Right ventricle myocardium superior (tissue), 1 donor: ENCODE data around the gene KRTAP10-9. TPM values are rescaled to one million over a fixed set of nuclear protein-coding genes. Genes with fewer than 3 reads are reported as not detected.
"Not testable (repeated sequence)": the region's sequence is repeated elsewhere in the genome, so short reads cannot be mapped to it uniquely, and the experiment has no call there.

Source experiments
- ATAC-seq: fragments of 200-7000 bp; cut with Tn5 transposase; one replicate; pipeline ENCODE4 v1.9.1; 2020; ENCODE audit warnings: mild to moderate bottlenecking; ENCODE audit not compliant: poor library complexity
- DNase-seq: peaks from one replicate; pipeline ENCODE4 v3.0.0-alpha.2; 2020
- intact Hi-C: fragments of 100-400 bp; cut with DNase I; formaldehyde crosslinking; loops from one replicate; pipeline ENCODE4 v1.11.2; 2022
- total RNA-seq: library from RNA; stranded (reverse); fragmentation: NEBNext Ultra II Directional; extraction: Animal tissue kit (Norgen Biotek cat#: 25700); gene quantifications from one replicate; pipeline ENCODE4 v1.2.1, GENCODE V29; 2021
- donor health status: DM: no; HTN: yes; CAD: no; lungs with severe emphysema.

KRTAP10-9 gene
- total RNA-seq, 1 donor from 2014 or later = not detected

DNA sequence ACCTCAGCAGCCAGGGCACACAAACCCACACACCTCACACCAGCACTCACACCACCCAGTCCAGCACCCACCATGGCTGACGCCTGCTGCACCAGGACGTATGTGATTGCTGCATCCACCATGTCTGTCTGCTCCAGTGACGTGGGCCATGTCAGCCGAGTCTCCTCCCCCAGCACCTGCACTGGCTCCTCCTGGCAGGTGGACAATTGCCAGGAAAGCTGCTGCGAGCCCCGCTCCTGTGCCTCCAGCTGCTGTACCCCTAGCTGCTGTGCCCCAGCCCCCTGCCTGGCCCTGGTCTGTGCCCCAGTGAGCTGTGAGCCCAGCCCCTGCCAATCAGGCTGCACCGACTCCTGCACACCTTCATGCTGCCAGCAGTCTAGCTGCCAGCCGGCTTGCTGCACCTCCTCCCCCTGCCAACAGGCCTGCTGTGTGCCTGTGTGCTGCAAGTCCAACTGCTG lies 14.8 kb upstream of the KRTAP10-9 start, which contains the start of gene KRTAP10-8:
TSS of gene KRTAP10-8 (plus strand) at position 51 of the 458 bp plus-strand sequence. CDS start at position 73, 22 bp downstream.
- intact Hi-C loops = no loop called here
- no peak for ATAC-seq

DNA sequence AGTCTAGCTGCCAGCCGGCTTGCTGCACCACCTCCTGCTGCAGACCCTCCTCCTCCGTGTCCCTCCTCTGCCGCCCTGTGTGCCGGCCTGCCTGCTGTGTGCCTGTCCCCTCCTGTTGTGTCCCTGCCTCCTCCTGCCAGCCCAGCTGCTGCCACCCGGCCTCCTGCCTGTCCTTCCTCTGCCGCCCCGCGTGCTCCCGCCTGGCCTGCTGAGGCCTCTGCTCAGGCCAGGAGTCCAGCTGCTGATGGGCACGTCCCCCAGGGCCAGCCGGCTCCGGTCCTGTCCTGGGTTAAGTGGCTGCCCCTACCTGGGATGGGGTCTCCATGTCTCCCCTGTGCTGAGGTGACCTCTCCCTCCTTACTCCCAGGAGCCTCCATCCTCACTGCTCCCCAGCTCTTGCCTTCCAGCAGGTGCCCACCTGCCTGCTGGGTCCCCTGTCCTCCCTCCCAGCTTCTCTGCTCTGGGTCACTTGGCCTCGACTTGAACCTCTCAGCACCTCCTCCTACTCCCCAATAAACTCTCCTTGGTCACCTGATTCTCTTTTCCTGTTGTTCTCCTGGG lies 14.1 kb upstream of the KRTAP10-9 start:
- no peak for ATAC-seq
- no peak for DNase-seq
- intact Hi-C loops = no loop called here

More for the DNA sequence above, 14.8 kb upstream of the KRTAP10-9 start, which contains the start of gene KRTAP10-8:
- no peak for DNase-seq

DNA sequence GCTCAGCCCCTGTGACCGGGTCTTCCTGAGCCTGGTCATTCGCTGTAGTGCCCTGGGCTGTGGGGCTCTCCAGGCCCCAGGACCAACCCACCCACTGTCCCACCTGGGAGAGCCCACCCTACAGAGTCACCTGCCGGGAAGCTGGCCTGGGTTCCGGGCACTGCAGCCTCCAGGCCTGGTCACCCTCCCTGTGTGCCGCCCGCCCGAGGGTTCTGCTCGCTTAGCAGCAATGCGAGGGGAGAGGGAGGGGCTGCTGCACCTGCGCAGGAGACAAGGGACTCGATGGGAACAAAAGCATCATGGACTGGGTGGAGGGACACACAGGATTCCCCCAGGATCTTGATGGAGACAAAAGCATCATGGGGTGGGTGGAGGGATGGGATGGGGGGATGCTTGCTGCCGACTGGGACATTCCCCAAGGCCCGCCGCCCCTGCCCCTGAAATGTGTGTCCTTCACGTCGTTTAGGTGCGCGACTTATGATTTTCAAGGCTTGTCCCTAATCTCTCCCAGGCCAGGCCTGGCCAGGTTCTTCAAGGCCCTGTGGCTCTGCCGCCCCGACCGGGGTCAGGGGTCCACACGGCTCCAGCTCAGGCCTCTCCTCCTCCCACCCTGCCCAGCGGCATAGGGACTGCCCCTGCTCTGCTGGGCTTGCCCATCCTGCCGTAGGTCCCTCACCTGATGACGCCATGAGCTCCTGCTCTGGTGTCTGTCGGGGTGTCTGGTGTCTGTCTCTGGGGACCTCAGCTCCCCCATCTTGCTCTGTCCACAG lies 13.3 kb upstream of the KRTAP10-9 start:
- ATAC-seq = no peak

DNA sequence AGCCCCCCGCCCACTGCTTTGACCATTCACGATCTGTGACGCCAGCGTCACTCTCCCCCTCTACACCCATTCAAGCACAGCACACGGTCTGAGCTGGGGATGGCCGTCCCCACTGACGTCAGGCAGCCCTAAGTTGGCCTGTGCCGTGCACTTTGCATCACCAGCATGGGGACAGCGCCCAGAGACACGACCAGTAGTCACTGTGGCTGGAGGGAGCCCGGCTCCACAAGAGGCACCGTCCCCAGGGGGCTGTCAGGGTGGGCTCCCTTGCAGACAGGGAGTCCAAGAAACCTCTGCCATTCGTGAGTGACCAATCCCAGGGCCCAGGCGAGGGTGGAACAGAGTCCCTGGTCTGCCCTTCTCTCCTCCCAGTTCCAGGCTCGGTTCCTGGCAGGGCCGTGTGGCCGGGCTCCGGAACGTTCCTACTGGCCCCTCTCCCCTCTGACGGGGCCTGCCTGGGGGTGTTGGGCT lies 12.7 kb upstream of the KRTAP10-9 start:
- no peak for ATAC-seq
- DNase-seq = no peak
- intact Hi-C loops = no loop called here

More for the DNA sequence above, 13.3 kb upstream of the KRTAP10-9 start:
- DNase-seq = no peak
- intact Hi-C loops = no loop called here

DNA sequence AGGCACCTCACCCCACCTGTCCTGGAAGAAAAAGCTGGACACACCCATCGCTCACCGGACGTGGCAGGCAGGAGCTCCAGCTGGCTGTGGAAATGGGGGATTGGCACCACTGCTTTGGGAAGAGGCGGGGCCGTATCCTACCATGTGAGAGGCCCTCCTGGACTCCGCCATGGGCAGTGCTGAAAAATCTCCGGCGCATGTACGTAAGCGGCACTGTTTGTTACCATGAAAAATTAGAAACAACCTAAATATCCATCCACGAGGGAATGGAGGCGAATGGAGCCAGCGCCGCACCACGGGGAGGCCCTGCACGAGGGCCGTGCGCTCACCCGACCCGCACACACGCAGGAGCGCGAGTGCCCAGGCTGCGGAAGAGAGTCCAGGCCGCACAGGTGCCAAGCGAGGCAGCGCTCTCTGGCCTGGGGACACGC lies 11.9 kb upstream of the KRTAP10-9 start:
- DNase-seq (no peak), ATAC-seq (no peak)
- intact Hi-C loops = no loop called here

DNA sequence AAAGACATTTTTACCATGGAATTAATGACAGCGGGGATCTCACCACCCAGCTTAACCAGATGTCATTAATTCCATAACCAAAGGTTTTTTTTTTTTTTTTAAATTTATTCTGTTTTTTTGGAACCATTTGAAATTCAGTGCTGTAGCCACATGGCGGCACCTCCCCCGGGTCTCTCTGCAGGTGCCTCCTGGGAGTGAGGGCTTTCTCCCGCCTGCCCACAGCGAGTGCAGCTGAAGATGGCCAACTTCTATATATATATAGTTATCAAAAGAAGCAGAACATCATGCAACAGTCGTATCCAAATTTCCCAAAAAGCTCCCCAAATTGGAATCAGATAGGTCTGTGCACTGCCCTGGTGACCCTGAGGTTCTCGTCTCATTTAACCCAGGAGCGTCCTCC lies 11.4 kb upstream of the KRTAP10-9 start:
- DNase-seq (no peak), ATAC-seq (no peak)
- intact Hi-C loops = no loop called here

DNA sequence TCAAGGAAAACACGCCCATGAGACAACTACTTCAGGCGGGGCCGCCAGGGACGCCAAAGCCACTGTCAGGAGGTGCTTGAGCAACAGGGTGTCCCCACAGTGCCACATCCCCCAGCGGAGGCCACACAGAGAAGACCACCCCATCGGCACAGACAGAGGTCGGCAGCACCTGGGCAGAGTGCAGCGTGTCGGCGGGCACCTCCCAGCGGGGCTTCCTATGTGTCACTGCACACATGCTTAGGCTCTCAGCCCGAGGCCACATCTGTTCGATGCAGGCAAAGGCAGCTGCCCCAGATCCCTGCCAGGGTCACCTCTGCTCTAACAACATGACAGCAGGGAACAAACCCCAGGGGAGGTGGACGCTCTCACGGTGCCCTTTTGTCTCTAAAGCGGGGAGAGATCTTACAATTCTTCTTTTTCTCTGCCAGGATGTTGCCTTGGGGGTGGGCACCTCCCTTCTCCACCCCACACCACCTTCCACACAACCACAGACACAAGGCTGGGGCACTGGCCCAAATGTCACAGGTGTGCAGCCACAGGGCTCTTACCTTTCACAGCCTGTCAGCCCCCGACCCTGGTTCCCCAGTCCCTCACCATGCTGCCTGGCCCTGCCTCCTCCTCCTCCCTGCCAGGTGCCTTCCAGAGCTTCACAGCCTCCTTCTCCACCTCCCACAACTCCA lies 10.8 kb upstream of the KRTAP10-9 start:
- no peak for DNase-seq
- intact Hi-C loops = no loop called here
- no peak for ATAC-seq

DNA sequence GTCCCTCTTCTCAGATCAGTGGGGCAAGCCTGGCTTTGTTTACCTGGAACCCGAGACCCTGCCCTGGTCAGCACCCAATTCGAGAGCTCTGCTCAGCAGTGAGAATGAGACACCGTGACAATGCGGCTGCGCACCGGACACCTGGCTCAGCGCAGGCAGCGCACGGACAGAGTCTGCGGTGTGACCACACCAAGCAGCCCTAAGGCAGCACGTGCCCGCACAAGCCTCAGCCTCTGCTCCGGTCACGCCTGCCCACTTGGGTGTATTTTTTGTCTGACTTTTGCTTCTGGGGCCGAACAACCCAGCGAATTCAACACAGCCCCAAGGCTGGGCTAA lies 10.3 kb upstream of the KRTAP10-9 start:
- intact Hi-C loops = no loop called here

DNA sequence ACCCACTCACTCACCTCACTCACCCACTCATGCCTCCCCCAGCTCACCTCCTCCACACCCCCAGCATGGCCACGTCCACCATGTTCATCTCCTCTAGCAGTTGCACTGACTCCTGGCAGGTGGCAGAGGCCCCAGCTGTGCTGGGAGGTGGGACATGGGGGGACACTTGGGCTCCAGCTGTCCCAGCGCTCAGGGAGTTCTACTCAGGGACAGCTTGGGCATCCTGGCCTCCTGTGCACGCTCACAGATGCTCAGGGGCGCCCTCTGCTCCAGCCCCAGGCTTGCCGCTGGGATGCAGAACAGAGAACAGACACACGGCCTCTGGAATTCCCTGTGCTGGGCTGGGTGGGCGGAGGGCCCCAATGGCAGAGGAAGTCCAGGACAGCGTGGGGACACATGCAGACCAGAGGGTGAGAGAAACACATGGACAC lies 9.8 kb upstream of the KRTAP10-9 start:
- ATAC-seq = no peak
- DNase-seq = no peak
- intact Hi-C loops = no loop called here

More for the DNA sequence above, 10.3 kb upstream of the KRTAP10-9 start:
- ATAC-seq (no peak), DNase-seq (no peak)

DNA sequence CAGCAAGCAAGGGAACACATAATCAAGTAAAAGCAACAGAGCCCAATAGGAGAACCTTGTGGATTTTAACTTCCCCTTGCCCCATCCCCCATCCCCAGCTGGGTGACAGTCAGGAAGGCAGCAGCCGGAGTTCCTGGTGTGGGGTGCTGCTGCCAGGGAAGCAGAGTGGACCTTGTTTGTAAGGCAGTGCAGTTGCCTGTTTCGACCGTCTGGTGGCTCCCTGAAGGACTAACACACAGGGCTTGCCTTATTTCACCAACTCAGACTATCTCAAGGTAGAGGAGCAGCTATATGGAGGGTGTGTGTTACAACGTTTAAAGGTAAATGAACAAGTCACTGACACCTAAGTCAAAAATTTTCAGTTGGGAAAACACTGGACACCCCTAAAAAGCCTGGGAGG lies 8.4 kb upstream of the KRTAP10-9 start:
- peak; percentile 66 for DNase-seq
- peak; percentile 61 for ATAC-seq
- intact Hi-C loops = no loop called here

DNA sequence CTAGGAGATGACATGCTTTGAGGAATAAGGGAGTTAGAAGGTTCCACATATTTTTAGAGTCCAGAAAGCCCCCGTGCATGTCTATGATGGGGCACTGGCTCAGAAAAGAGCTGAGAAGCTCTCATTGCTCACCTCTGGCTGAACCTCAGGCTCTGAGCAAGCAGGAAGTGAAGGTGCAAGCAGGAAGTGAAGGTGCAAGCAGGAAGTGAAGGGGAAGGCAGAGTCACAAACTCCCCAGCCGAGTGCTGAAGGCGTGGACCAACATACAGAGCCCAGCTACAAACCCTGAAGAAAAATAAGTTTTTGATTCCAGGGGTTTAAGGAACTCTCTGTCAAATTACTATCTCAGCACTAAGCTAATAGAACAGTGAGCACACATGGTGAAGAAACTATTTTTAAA lies 8.0 kb upstream of the KRTAP10-9 start:
- no peak for ATAC-seq
- no peak for DNase-seq
- intact Hi-C loops = no loop called here

DNA sequence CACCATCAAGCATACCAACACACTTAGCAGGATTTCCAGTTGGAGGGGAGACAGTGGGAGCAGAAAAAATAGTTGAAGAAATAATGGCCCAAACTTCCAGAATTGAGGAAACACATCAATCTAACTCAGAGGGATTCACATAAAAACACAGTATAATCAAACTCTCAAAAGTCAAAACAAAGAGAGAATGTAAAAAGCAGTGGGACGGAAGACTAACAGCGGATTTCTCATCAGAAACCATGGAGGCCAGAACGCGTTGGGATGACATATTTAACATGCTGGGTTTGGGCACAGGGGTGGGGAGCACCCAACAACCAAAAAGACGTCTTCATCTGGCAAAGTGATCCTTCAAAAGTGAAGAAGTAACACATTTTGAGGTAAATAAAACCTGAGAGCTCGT lies 7.0 kb upstream of the KRTAP10-9 start:
- DNase-seq (no peak), ATAC-seq (no peak)
- intact Hi-C loops = no loop called here

DNA sequence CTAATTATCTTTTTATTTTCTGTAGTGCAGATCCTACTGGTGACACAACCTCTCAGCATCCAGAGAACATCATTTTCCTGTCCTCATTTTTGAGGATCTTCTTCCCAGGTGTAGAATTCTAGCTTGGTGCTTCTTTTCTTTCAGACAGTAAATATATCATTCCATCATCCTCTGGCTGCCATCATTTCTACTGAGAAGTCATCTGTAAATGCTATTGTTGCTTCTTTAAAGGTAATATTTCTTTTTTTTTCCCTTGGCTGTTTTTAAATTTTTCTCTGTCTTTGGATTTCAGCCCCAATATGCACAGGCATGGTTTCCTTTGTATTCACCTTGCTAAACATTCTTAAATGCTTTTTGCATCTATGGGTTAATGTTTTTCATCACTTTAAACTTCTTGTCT lies 3.3 kb upstream of the KRTAP10-9 start:
- intact Hi-C loops = no loop called here
- DNase-seq (no peak), ATAC-seq (no peak)

DNA sequence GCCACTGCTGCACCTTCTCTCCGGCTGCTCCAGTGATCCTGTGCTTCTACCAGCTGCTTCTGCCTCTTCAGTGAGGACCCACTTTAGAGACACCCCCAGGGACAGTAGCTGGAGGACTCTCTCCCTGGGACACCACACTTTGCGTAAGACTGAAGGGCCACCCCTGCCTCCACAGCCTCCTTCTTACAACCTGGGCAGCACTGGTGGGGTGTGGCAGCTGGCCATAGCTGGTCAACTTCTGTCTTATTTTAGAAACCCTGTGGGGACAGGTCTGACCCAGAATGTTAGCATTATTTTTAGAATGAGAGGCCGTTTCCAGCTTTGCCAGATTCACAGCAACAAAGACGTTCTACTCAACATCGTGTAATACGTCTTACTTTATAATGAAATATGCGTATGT lies 1.1 kb upstream of the KRTAP10-9 start:
- intact Hi-C loops = no loop called here
- DNase-seq (no peak), ATAC-seq (peak; percentile 41)

DNA sequence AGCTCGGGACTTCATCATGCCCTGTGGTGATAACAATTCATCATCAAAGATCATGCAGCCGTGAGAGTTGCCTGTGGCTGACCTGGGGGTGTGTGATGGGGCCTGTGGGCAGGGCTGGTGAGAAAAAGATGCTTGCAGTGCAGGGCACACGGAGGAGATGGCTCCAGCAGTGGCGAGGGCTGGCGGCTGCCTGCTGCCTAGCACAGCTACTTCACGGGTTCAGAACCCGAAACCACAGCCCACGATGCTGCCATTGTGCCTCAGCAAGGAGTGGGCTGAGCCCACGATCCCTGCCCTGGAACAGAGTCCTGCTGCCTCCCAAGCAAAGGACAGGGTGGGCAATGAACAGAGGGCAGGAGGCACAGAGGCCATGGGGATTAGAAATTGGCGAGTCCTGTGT lies 631 bp upstream of the KRTAP10-9 start:
- intact Hi-C loops = no loop called here
- DNase-seq (no peak), ATAC-seq (no peak)

DNA sequence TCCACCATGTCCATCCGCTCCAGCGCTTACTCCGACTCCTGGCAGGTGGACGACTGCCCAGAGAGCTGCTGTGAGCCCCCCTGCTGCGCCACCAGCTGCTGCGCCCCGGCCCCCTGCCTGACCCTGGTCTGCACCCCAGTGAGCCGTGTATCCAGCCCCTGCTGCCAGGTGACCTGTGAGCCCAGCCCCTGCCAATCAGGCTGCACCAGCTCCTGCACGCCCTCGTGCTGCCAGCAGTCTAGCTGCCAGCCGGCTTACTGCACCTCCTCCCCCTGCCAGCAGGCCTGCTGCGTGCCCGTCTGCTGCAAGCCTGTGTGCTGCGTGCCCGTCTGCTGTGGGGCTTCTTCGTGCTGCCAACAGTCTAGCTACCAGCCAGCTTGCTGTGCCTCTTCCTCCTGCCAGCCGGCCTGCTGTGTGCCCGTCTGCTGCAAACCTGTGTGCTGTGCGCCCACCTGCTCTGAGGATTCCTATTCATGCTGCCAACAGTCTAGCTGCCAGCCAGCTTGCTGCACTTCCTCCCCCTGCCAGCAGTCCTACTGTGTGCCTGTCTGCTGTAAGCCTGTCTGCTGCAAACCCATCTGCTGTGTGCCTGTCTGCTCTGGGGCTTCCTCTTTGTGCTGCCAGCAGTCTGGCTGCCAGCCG lies 409 bp downstream of the KRTAP10-9 start:
- intact Hi-C loops, ATAC-seq, DNase-seq: not testable (repeated sequence)

DNA sequence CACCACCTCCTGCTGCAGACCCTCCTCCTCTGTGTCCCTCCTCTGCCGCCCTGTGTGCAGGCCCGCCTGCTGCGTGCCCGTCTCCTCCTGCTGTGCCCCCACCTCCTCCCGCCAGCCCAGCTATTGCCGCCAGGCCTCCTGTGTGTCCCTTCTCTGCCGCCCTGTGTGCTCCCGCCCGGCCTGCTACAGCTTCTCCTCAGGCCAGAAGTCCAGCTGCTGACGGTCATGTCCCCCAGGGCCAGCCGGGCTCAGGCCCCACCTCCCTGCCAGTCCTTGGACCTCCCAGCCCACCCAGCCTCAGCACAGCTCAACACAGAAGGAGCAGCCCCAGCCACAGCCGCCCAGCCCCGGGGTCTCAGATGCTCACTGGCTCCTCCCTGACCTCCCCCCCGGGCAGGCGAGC lies 939 bp downstream of the KRTAP10-9 start:
- intact Hi-C loops, DNase-seq, ATAC-seq: not testable (repeated sequence)

DNA sequence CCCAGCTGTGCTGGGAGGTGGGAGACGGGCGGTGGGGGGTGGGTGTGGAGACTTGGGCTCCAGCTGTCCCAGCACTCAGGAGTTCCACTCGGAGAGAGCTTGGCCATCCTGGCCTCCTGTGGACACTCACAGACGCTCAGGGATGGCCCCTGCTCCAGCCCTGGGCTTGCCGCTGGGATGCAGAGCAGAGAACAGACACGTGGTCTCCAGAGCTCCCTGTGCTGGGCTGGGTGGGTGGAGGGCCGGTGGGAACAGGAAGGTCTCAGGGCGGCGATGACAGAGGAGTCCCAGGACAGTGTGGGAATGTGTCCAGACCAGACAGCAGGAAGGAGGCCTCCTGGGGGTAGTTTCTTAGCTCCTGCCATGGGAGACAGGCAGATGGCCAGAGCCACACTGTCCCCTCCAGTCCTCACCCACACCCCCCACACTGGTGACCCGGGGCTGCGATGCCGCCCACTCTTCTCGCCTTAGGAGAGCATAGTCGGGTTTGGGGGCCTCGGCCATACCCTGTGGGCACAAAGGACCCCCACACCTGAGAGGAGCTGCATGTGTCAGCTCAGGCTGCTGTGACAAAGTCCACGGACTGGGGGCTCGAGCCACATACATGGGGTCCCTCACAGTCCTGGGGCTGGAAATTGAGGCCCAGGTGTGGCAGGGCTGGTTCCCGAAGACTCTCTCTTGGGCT lies 2.0 kb downstream of the KRTAP10-9 start:
- intact Hi-C loops = no loop called here
- DNase-seq = no peak
- ATAC-seq = peak; percentile 39

DNA sequence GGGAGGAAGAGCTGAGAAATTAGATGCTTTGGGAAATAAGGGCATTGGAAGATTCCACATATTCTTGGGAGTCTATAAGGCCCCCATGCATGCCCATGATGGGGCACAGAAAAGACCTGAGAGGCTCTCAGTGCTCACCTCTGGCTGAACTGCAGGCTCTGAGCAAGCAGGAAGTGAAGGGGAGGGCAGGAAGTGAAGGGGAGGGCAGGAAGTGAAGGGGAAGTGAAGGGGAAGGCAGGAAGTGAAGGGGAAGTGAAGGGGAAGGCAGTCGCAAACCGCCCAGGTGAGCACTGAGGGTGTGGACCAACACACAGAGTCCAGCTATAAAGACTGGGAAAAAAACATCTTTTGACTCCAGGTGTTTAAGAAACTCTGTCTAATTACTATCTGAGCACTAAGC lies 3.5 kb downstream of the KRTAP10-9 start:
- ATAC-seq = no peak

More for the DNA sequence above, 3.5 kb downstream of the KRTAP10-9 start:
- DNase-seq = no peak
- intact Hi-C loops = no loop called here
